WTC11 (cell line): ENCODE data around the gene DEXI.

Experiments
- ATF1 ChIP-seq: sonication (generic); formaldehyde crosslinking; IDR thresholded peaks from 2 replicates; pipeline ENCODE4 v1.8.1; 2023; ENCODE audit warnings: mild to moderate bottlenecking, moderate library complexity, missing genetic modification reagents
- ATF2 ChIP-seq: sonication (generic); formaldehyde crosslinking; IDR thresholded peaks from 2 replicates; pipeline ENCODE4 v1.8.1; 2022; ENCODE audit warnings: low read depth, missing genetic modification reagents, borderline replicate concordance
- CREM ChIP-seq: sonication (generic); formaldehyde crosslinking; IDR thresholded peaks from 2 replicates; pipeline ENCODE4 v1.8.1; 2022; ENCODE audit warnings: mild to moderate bottlenecking, missing genetic modification reagents, moderate library complexity
- KAT7 ChIP-seq: sonication (generic); formaldehyde crosslinking; IDR thresholded peaks from 2 replicates; pipeline ENCODE4 v1.8.1; 2023; ENCODE audit warnings: missing genetic modification reagents, mild to moderate bottlenecking, borderline replicate concordance
- PREB ChIP-seq: sonication (generic); formaldehyde crosslinking; IDR thresholded peaks from 2 replicates; pipeline ENCODE4 v1.8.1; 2022; ENCODE audit warnings: mild to moderate bottlenecking, missing genetic modification reagents, moderate library complexity, borderline replicate concordance
- USF2 ChIP-seq: sonication (generic); formaldehyde crosslinking; IDR thresholded peaks from 2 replicates; pipeline ENCODE4 v1.8.1; 2023; ENCODE audit warnings: mild to moderate bottlenecking, missing genetic modification reagents, moderate library complexity
- ZNF219 ChIP-seq: sonication (generic); formaldehyde crosslinking; IDR thresholded peaks from 2 replicates; pipeline ENCODE4 v1.8.0; 2023; ENCODE audit warnings: missing genetic modification reagents, mild to moderate bottlenecking, borderline replicate concordance
- TF ChIP-seq, protein P1 (sequence below): fragments of 200-600 bp; IDR thresholded peaks from 2 replicates; pipeline ENCODE4 v1.8.0; 2022; ENCODE audit warnings: antibody characterized with exemption
- TF ChIP-seq, protein P2 (sequence below): sonication (generic); formaldehyde crosslinking; IDR thresholded peaks from 2 replicates; pipeline ENCODE4 v1.8.1; 2023; ENCODE audit warnings: mild to moderate bottlenecking, moderate library complexity, missing genetic modification reagents

DNA sequence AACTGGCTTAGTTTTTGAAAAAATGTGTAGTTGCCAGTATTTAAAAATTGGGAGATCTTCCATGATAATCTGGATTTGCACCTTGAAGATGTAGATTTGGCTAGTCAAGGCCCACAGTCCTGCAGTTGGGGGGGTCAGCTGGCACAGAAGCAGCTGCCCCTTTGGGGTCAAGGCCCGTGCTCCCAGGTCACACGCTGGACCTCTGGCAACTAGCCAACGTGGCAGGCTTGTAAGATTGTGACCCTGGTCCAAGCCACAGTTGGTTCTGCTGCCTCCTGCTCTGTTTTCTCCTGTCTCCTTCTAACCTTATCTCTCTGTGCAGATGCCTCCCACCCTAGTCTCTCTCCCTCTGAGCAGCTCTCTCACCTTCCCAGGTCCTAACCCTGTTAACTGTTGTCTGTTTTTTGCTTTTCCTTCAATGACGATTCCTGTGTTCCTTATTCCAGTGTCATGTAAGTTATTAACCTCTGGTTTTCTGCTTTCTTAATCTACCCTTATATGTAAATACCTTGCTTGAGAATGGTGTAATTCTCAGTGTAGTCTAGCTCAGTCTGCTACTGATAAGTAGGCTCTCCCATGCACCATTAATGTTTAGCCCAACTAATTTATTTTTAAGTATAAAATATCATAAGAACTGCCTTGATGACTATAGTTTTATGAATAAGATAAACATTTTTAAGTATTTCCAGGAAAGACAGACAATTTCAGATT, 30.0 kb upstream of the DEXI start:
- TF ChIP-seq, protein P1, sequence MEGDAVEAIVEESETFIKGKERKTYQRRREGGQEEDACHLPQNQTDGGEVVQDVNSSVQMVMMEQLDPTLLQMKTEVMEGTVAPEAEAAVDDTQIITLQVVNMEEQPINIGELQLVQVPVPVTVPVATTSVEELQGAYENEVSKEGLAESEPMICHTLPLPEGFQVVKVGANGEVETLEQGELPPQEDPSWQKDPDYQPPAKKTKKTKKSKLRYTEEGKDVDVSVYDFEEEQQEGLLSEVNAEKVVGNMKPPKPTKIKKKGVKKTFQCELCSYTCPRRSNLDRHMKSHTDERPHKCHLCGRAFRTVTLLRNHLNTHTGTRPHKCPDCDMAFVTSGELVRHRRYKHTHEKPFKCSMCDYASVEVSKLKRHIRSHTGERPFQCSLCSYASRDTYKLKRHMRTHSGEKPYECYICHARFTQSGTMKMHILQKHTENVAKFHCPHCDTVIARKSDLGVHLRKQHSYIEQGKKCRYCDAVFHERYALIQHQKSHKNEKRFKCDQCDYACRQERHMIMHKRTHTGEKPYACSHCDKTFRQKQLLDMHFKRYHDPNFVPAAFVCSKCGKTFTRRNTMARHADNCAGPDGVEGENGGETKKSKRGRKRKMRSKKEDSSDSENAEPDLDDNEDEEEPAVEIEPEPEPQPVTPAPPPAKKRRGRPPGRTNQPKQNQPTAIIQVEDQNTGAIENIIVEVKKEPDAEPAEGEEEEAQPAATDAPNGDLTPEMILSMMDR = no peak
- no peak for TF ChIP-seq ATF1
- TF ChIP-seq ZNF219 (CRISPR knock-in tag) = no peak
- TF ChIP-seq PREB = no peak
- no peak for TF ChIP-seq ATF2 (CRISPR knock-in tag)
- no peak for TF ChIP-seq KAT7 (CRISPR knock-in tag)
- TF ChIP-seq CREM = no peak
- no peak for TF ChIP-seq USF2 (CRISPR knock-in tag)
- TF ChIP-seq, protein P2, sequence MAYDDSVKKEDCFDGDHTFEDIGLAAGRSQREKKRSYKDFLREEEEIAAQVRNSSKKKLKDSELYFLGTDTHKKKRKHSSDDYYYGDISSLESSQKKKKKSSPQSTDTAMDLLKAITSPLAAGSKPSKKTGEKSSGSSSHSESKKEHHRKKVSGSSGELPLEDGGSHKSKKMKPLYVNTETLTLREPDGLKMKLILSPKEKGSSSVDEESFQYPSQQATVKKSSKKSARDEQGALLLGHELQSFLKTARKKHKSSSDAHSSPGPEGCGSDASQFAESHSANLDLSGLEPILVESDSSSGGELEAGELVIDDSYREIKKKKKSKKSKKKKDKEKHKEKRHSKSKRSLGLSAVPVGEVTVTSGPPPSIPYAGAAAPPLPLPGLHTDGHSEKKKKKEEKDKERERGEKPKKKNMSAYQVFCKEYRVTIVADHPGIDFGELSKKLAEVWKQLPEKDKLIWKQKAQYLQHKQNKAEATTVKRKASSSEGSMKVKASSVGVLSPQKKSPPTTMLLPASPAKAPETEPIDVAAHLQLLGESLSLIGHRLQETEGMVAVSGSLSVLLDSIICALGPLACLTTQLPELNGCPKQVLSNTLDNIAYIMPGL (CRISPR knock-in tag) = no peak
